H1 (cell line): ENCODE data around the gene LIX1L. TPM values are rescaled to one million over a fixed set of nuclear protein-coding genes. Genes with fewer than 3 reads are reported as not detected.

Experiments used
- ASH2L ChIP-seq: fragments of 200-600, 300-600 bp; sonication (generic); IDR thresholded peaks from one replicate; pipeline ENCODE4 v1.7.1; 2017; ENCODE audit warnings: low read length
- BACH1 ChIP-seq: IDR thresholded peaks from 2 replicates; pipeline ENCODE4 v1.6.1; 2012; ENCODE audit warnings: low read length, improper control_type of control experiment
- BCL11A ChIP-seq, 2 experiments: IDR thresholded peaks; one replicate each; pipeline ENCODE4 v1.6.1; 2011; ENCODE audit warnings: low read depth in 2 of 2, low read length in 2 of 2, mild to moderate bottlenecking in 2 of 2
- BRCA1 ChIP-seq: IDR thresholded peaks from 2 replicates; pipeline ENCODE4 v1.6.1; 2012; ENCODE audit warnings: low read depth, low read length, improper control_type of control experiment
- CEBPB ChIP-seq: IDR thresholded peaks from 2 replicates; pipeline ENCODE4 v1.6.1; 2012; ENCODE audit warnings: low read depth, low read length
- CHD2 ChIP-seq: IDR thresholded peaks from 2 replicates; pipeline ENCODE4 v1.6.1; 2012; ENCODE audit warnings: low read length, improper control_type of control experiment
- CREB1 ChIP-seq: IDR thresholded peaks from 2 replicates; pipeline ENCODE4 v1.6.1; 2012; ENCODE audit warnings: inconsistent platforms
- EP300 ChIP-seq, 2 experiments: IDR thresholded peaks; 1 replicate in 1 of 2; 2 replicates in 1 of 2; pipeline ENCODE4 v1.6.1; 2011 to 2012; ENCODE audit warnings: low read depth in 2 of 2, low read length in 2 of 2, mild to moderate bottlenecking in 2 of 2, borderline replicate concordance in 1 of 2, inconsistent platforms in 1 of 2, moderate library complexity in 1 of 2
- GABPA ChIP-seq: IDR thresholded peaks from 2 replicates; pipeline ENCODE4 v1.6.1; 2011; ENCODE audit warnings: mild to moderate bottlenecking, low read length, moderate library complexity, borderline replicate concordance; ENCODE audit not compliant: insufficient read depth
- HDAC2 ChIP-seq, 2 experiments: fragments of 300-600 bp in 1 of 2; sonication (generic) in 1 of 2; IDR thresholded peaks; 2 replicates each; pipeline ENCODE4 v1.6.1; 2011 to 2012; ENCODE audit warnings: low read depth in 2 of 2, low read length in 2 of 2, mild to moderate bottlenecking in 2 of 2, moderate library complexity in 2 of 2, borderline replicate concordance in 1 of 2, inconsistent platforms in 1 of 2
- JUN ChIP-seq: IDR thresholded peaks from 2 replicates; pipeline ENCODE4 v1.6.1; 2011; ENCODE audit warnings: low read depth, mild to moderate bottlenecking, improper control_type of control experiment, low read length
- KDM1A ChIP-seq: fragments of 200-600, 300-600 bp; sonication (generic); IDR thresholded peaks from 2 replicates; pipeline ENCODE4 v1.7.1; 2016; ENCODE audit warnings: mild to moderate bottlenecking, low read length, borderline replicate concordance
- NANOG ChIP-seq: IDR thresholded peaks from 2 replicates; pipeline ENCODE4 v1.6.1; 2011; ENCODE audit warnings: low read length, low read depth, mild to moderate bottlenecking, inconsistent platforms; ENCODE audit not compliant: insufficient read depth, poor library complexity, severe bottlenecking
- POLR2A ChIP-seq, 2 experiments: IDR thresholded peaks; 1 replicate in 1 of 2; 2 replicates in 1 of 2; pipeline ENCODE4 v1.6.1; 2011; ENCODE audit warnings: low read depth in 2 of 2, low read length in 2 of 2, mild to moderate bottlenecking in 2 of 2; ENCODE audit errors: control extremely low read depth in 1 of 2
- POLR2AphosphoS5 ChIP-seq: IDR thresholded peaks from 2 replicates; pipeline ENCODE4 v1.6.1; 2011; ENCODE audit warnings: low read depth, low read length
- POU5F1 ChIP-seq: IDR thresholded peaks from 2 replicates; pipeline ENCODE4 v1.6.1; 2011; ENCODE audit warnings: low read depth, mild to moderate bottlenecking, low read length, moderate library complexity
- RBBP5 ChIP-seq: IDR thresholded peaks from 2 replicates; pipeline ENCODE4 v1.7.1; 2012; ENCODE audit warnings: low read depth, mild to moderate bottlenecking, inconsistent platforms, low read length, moderate library complexity, borderline replicate concordance
- RNF2 ChIP-seq: fragments of 200-900, 300-1000 bp; sonication (generic); IDR thresholded peaks from 2 replicates; pipeline ENCODE4 v1.7.1; 2016; ENCODE audit warnings: borderline replicate concordance, low read depth, mild to moderate bottlenecking, antibody characterized with exemption, low read length; ENCODE audit not compliant: poor library complexity, severe bottlenecking; ENCODE audit errors: missing control alignments
- SP1 ChIP-seq: IDR thresholded peaks from 2 replicates; pipeline ENCODE4 v1.6.1; 2011; ENCODE audit warnings: low read depth, low read length
- SP4 ChIP-seq: IDR thresholded peaks from 2 replicates; pipeline ENCODE4 v1.6.1; 2012; ENCODE audit warnings: low read length, inconsistent platforms
- TBP ChIP-seq: IDR thresholded peaks from 2 replicates; pipeline ENCODE4 v1.6.1; 2011; ENCODE audit warnings: low read depth, low read length, improper control_type of control experiment
- YY1 ChIP-seq: IDR thresholded peaks from 2 replicates; pipeline ENCODE4 v1.6.1; 2011; ENCODE audit warnings: low read depth, mild to moderate bottlenecking, low read length
- polyA plus RNA-seq, 7 experiments: library from polyadenylated mRNA; depleted of rRNA in 3 of 7; stranded (reverse) in 5 of 7; unstranded in 2 of 7; fragments of >200 nt in 5 of 7; fragments of 200-250 nt in 2 of 7; gene quantifications; 1 replicate in 5 of 7; 2 replicates in 1 of 7; 4 replicates in 1 of 7; pipeline versions ENCODE4 v1.2.1 to v1.2.3, GENCODE V29; 2011 to 2013; ENCODE audit warnings: missing spikeins in 2 of 7, mixed read lengths in 2 of 7
- total RNA-seq: library from RNA; stranded (reverse); fragmentation: NEBNext Ultra II Directional; extraction: Animal tissue kit (Norgen Biotek cat#: 25700); gene quantifications from 2 replicates; pipeline ENCODE4 v1.2.1, GENCODE V29; 2021
- TF ChIP-seq, protein P1 (sequence below): IDR thresholded peaks from 2 replicates; pipeline ENCODE4 v1.6.1; 2012; ENCODE audit warnings: inconsistent platforms
- TF ChIP-seq, protein P2 (sequence below): IDR thresholded peaks from 2 replicates; pipeline ENCODE4 v1.6.1; 2011; ENCODE audit warnings: low read length, improper control_type of control experiment

Gene LIX1L
- total and polyA plus RNA-seq, 2 of the 8 experiments (the other 6 are each of a cell fraction or from before 2014, with no cell fraction given), result 2.9 to 3.7 TPM

DNA sequence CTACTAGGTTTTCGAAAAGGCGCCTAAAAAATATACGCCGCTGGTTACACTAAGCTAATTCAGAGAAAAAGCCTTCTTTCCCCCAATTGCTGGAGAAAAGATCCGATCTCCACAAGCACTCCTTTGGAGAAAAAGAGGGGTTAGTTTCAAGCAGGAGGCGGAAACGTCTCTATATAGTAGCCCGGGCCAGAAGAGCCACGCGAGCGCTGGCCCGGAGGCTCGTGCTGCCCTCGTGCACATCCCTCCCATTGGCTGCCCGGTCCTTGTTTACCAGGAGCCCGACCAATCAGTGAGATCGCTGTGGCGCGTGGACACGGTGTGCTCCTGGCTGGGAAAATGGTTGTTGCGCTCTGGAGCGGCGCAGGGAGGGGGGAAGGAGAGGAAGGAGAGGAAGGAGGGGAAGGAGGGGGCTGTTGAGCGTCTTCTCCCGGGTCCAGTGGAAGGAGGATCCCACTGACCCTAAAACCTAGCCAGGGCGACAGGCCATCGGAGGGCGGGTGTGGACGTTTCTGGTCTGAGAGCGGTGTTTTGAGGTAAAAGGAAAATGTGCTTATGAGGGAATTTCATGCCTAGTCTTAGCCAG is 38.7 kb upstream of the LIX1L start, which contains the start of gene TXNIP (continued):
- TF ChIP-seq BACH1 (no peak), YY1 (peak; percentile 82), SP4 (0 out of 2 replicates have a peak, but pooled peaks have one; percentile 37), CREB1 (no peak), CEBPB (no peak), JUN (no peak), ASH2L (peak; percentile 12), SP1 (peak; percentile 96), TBP (peak; percentile 97), POU5F1 (no peak), CHD2 (peak; percentile 84), BRCA1 (no peak), GABPA (no peak), POLR2A (IDR thresholded peaks at IDR 0.05; ENCODE audit: control extremely low read depth in 1 of 2, low read depth in 2 of 2, low read length in 2 of 2) (peak; percentile 89 to 90), EP300 (IDR thresholded peaks at IDR 0.05; ENCODE audit: borderline replicate concordance in 1 of 2, low read depth in 2 of 2, low read length in 2 of 2) (peak in 1 of 2 experiments; percentile 44; a peak in 1 of 3 replicates), KDM1A (no peak), POLR2AphosphoS5 (peak; percentile 62; the same call in 1 of the 2 replicates), RBBP5 (no peak; the same call in 1 of the 2 replicates), HDAC2 (IDR thresholded peaks at IDR 0.05; ENCODE audit: borderline replicate concordance in 1 of 2, low read depth in 2 of 2, low read length in 2 of 2) (no peak), NANOG (no peak), BCL11A (IDR thresholded peaks at IDR 0.05; ENCODE audit: low read depth in 2 of 2, low read length in 2 of 2) (no peak), RNF2 (no peak)
- TF ChIP-seq, protein P1, sequence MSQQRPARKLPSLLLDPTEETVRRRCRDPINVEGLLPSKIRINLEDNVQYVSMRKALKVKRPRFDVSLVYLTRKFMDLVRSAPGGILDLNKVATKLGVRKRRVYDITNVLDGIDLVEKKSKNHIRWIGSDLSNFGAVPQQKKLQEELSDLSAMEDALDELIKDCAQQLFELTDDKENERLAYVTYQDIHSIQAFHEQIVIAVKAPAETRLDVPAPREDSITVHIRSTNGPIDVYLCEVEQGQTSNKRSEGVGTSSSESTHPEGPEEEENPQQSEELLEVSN, result peak; percentile 62
- TF ChIP-seq, protein P2, sequence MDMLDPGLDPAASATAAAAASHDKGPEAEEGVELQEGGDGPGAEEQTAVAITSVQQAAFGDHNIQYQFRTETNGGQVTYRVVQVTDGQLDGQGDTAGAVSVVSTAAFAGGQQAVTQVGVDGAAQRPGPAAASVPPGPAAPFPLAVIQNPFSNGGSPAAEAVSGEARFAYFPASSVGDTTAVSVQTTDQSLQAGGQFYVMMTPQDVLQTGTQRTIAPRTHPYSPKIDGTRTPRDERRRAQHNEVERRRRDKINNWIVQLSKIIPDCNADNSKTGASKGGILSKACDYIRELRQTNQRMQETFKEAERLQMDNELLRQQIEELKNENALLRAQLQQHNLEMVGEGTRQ, result no peak
